Endodermal cell (in vitro differentiated cells): Measurements from ENCODE around the gene FPGS. TPM values are rescaled to one million over a fixed set of nuclear protein-coding genes. Genes with fewer than 3 reads are reported as not detected.
A peak's percentile ranks its signal among the peaks of the same experiment; 100 is the strongest.

Source experiments
- DNase-seq: peaks from one replicate; pipeline ENCODE4 v3.0.0-alpha.2; 2017
- H3K27ac ChIP-seq: 2 replicates; pipeline ENCODE4 v1.5.1; 2013; ENCODE audit warnings: mild to moderate bottlenecking, low read depth, low read length, moderate library complexity
- H3K27me3 ChIP-seq: 2 replicates; pipeline ENCODE4 v1.6.1; 2013; ENCODE audit warnings: mild to moderate bottlenecking, low read length, moderate library complexity; ENCODE audit not compliant: insufficient read depth, control insufficient read depth, poor library complexity, severe bottlenecking
- H3K36me3 ChIP-seq: 2 replicates; pipeline ENCODE4 v1.7.0; 2013; ENCODE audit warnings: mild to moderate bottlenecking, low read length, moderate library complexity; ENCODE audit not compliant: control insufficient read depth, insufficient read depth
- H3K4me1 ChIP-seq: one replicate; pipeline ENCODE4 v1.7.0; 2013; ENCODE audit warnings: low read length; ENCODE audit not compliant: control insufficient read depth, insufficient read depth
- H3K4me3 ChIP-seq: 2 replicates; pipeline ENCODE4 v1.5.1; 2013; ENCODE audit warnings: mild to moderate bottlenecking, low read length, moderate library complexity
- H3K9ac ChIP-seq: 2 replicates; pipeline ENCODE4 v1.6.1; 2013; ENCODE audit warnings: mild to moderate bottlenecking, low read length, moderate library complexity; ENCODE audit not compliant: poor library complexity, severe bottlenecking; ENCODE audit errors: extremely low read depth
- H3K9me3 ChIP-seq: 2 replicates; pipeline ENCODE4 v1.6.1; 2013; ENCODE audit warnings: mild to moderate bottlenecking, low read length, moderate library complexity; ENCODE audit not compliant: control insufficient read depth
- H3K27ac Mint-ChIP-seq: 2 replicates; pipeline ENCODE4 v1.8.0; 2020; ENCODE audit warnings: mixed read lengths
- H3K27me3 Mint-ChIP-seq: 2 replicates; pipeline ENCODE4 v1.8.0; 2021; ENCODE audit warnings: mild to moderate bottlenecking, mixed read lengths; ENCODE audit not compliant: insufficient read depth
- H3K36me3 Mint-ChIP-seq: 2 replicates; pipeline ENCODE4 v1.8.0; 2020; ENCODE audit warnings: low read depth, mixed read lengths
- H3K4me1 Mint-ChIP-seq: 2 replicates; pipeline ENCODE4 v1.8.0; 2020; ENCODE audit warnings: mixed read lengths
- H3K4me3 Mint-ChIP-seq: 2 replicates; pipeline ENCODE4 v1.8.0; 2020; ENCODE audit warnings: mild to moderate bottlenecking, moderate library complexity, mixed read lengths
- H3K9me3 Mint-ChIP-seq: 2 replicates; pipeline ENCODE4 v1.8.0; 2020; ENCODE audit warnings: mild to moderate bottlenecking, mixed read lengths
- CTCF ChIP-seq: fragments of 200-600 bp; sonication (generic); conservative IDR thresholded peaks from 2 replicates; pipeline ENCODE4 v1.5.0; 2021; ENCODE audit warnings: antibody characterized with exemption, mild to moderate bottlenecking
- WGBS, 2 experiments: methylation state at CpG; one replicate each; pipeline versions ENCODE4 v1.1.5 to v1.1.7; 2013; ENCODE audit warnings: missing lambda C conversion rate in 2 of 2, mixed read lengths in 1 of 2; ENCODE audit not compliant: insufficient coverage in 1 of 2, insufficient read length in 1 of 2; 5-methylcytosine and 5-hydroxymethylcytosine counted together
- total RNA-seq, 2 donors: library from RNA; stranded (reverse); fragmentation: NEBNext Ultra II Directional in 1 of 2; extraction: Animal tissue kit (Norgen Biotek cat#: 25700) in 1 of 2; gene quantifications; 2 replicates in 1 of 2; 3 replicates in 1 of 2; pipeline ENCODE4 v1.2.1, GENCODE V29; 2021

Gene FPGS
- total RNA-seq, 2 donors from 2014 or later = 75.2 to 76.4 TPM

DNA sequence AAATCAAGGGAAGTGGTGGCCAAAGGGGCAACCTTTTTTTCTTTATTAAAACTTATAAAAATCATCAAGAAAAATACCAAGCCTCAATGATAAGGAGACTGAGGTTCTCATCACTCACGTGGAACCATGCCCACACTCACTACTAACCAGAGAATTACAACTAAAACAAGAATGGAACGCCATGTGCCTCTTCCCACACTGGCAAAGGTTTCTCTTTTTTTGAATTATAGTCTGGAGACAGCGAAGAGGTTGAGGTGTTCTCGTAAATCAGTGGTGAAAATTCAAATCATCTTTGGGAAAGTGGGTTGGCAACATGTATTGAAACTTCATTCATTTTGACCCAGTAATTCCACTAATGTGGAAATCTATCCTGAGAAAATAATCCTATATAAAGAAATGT, 19.4 kb downstream of the FPGS start:
- H3K36me3 Mint-ChIP-seq = peaks cover 9% of the 10 kb centered on the region
- H3K9ac ChIP-seq = no peak overlapping the region
- no peak overlapping the region for H3K27ac Mint-ChIP-seq
- no peaks in the 10 kb centered on the region for H3K9me3 ChIP-seq
- no peak overlapping the region for H3K27ac ChIP-seq
- H3K4me3 Mint-ChIP-seq = no peak overlapping the region
- peaks cover 11% of the 10 kb centered on the region for H3K27me3 Mint-ChIP-seq
- peaks cover 5% of the 10 kb centered on the region for H3K4me1 Mint-ChIP-seq
- H3K36me3 ChIP-seq = no peaks in the 10 kb centered on the region
- H3K4me3 ChIP-seq = no peak overlapping the region
- TF ChIP-seq CTCF = no peak
- no peaks in the 10 kb centered on the region for H3K27me3 ChIP-seq
- 95 to 100% methylated on average over 1 to 4 of the region's 4 CpGs for WGBS, 2 experiments
- no peaks in the 10 kb centered on the region for H3K9me3 Mint-ChIP-seq
- H3K4me1 ChIP-seq = no peaks in the 10 kb centered on the region
- no peak for DNase-seq

- H3K4me3 ChIP-seq = no peak overlapping the region
- WGBS, 2 experiments = 35 to 80% methylated on average over 10 to 35 of the region's 42 CpGs
- no peaks in the 10 kb centered on the region for H3K36me3 ChIP-seq
- Mint-ChIP-seq H3K27me3 (peaks cover 16% of the 10 kb centered on the region), H3K36me3 (no peaks in the 10 kb centered on the region), H3K4me1 (peaks cover 15% of the 10 kb centered on the region), H3K9me3 (no peaks in the 10 kb centered on the region), H3K4me3 (peak overlapping the region; percentile 50), H3K27ac (no peak overlapping the region)
- no peak overlapping the region for H3K9ac ChIP-seq
- H3K9me3 ChIP-seq = no peaks in the 10 kb centered on the region
- peak; percentile 97 for DNase-seq
- H3K27ac ChIP-seq = no peak overlapping the region
- no peaks in the 10 kb centered on the region for H3K27me3 ChIP-seq
- no peaks in the 10 kb centered on the region for H3K4me1 ChIP-seq
- TF ChIP-seq CTCF = peak; percentile 92
Measured at GRCh38 chr9:127825319-127826051, 22.8 kb downstream of the FPGS start.

GRCh38 chr9:127826253-127826913, 23.7 kb downstream of the FPGS start:
- Mint-ChIP-seq H3K4me1 (peaks cover 15% of the 10 kb centered on the region), H3K9me3 (no peaks in the 10 kb centered on the region), H3K27ac (no peak overlapping the region), H3K4me3 (no peak overlapping the region), H3K27me3 (peaks cover 16% of the 10 kb centered on the region), H3K36me3 (no peaks in the 10 kb centered on the region)
- Histone ChIP-seq H3K27me3 (no peaks in the 10 kb centered on the region), H3K36me3 (no peaks in the 10 kb centered on the region), H3K9me3 (no peaks in the 10 kb centered on the region), H3K4me3 (no peak overlapping the region), H3K27ac (no peak overlapping the region), H3K9ac (no peak overlapping the region), H3K4me1 (no peaks in the 10 kb centered on the region)
- TF ChIP-seq CTCF = no peak
- peak; percentile 43 for DNase-seq
- WGBS, 2 experiments = 83 to 85% methylated on average over 4 to 7 of the region's 7 CpGs
